HCT116 (cell line): Measurements from ENCODE around the gene PTPRR. TPM values are rescaled to one million over a fixed set of nuclear protein-coding genes. Genes with fewer than 3 reads are reported as not detected.

Experiments
- ATAC-seq: fragments of 200-7000 bp; cut with Tn5 transposase; 2 replicates; pipeline ENCODE4 v1.9.1; 2020; ENCODE audit warnings: mild to moderate bottlenecking, moderate library complexity
- BruUV-seq: library from RNA; stranded (reverse); fragments of 400-500 nt; replicated peaks from 2 replicates; lab custom pipeline; 2021; lab: Mats Ljungman, UMichigan
- CTCF ChIA-PET: fragments of 300-600 bp; sonication (Branson Sonifier 250); formaldehyde crosslinking; loops from one replicate; lab custom pipeline; 2021; ENCODE audit warnings: antibody characterized with exemption; lab: Charles Lee
- POLR2A ChIA-PET: fragments of 300-600, 350-600 bp; sonication (Branson Sonifier 250); formaldehyde crosslinking; loops from one replicate; lab custom pipeline; 2021; ENCODE audit warnings: antibody characterized with exemption; lab: Charles Lee
- RAD21 ChIA-PET, 2 experiments: fragments of 300-600 bp; sonication (Branson Sonifier 250); formaldehyde crosslinking; loops; one replicate each; lab custom pipeline; 2023; ENCODE audit warnings: low total read pairs in 2 of 2; ENCODE audit not compliant: uncharacterized antibody in 2 of 2, unreplicated experiment in 2 of 2, low non-redundant PET in 1 of 2; lab: Charles Lee
- DNase-seq: peaks from one replicate; pipeline ENCODE4 v3.0.0-alpha.2; 2010; ENCODE audit warnings: low read depth, low spot score
- H2AFZ ChIP-seq: fragments of 200-600 bp; shearing (Covaris generic), sonication (generic); 2 replicates; pipeline ENCODE4 v1.6.1; 2017; ENCODE audit warnings: low read depth, mixed run types, mixed read lengths, antibody characterized with exemption, low read length; ENCODE audit not compliant: poor library complexity, severe bottlenecking
- H3K27ac ChIP-seq: 2 replicates; pipeline ENCODE4 v1.5.1; 2012; ENCODE audit warnings: low read depth, low read length
- H3K27me3 ChIP-seq: fragments of 200-600 bp; sonication (generic); 2 replicates; pipeline ENCODE4 v1.6.1; 2016; ENCODE audit warnings: mixed run types, low read length, mixed read lengths; ENCODE audit not compliant: insufficient read depth
- H3K36me3 ChIP-seq, 2 experiments: fragments of 200-500 bp in 1 of 2; fragments of 200-600 bp in 1 of 2; sonication (Bioruptor generic) in 1 of 2; sonication (generic) in 1 of 2; 2 replicates each; pipeline versions ENCODE4 v1.5.1 to v1.6.1; 2014 to 2016; ENCODE audit warnings: low read length in 2 of 2, inconsistent platforms in 1 of 2, mixed read lengths in 1 of 2, mixed run types in 1 of 2; ENCODE audit not compliant: insufficient read depth in 2 of 2, control insufficient read depth in 1 of 2
- H3K4me1 ChIP-seq, 2 experiments: fragments of 200-600 bp in 1 of 2; sonication (generic) in 1 of 2; 2 replicates each; pipeline versions ENCODE4 v1.5.1 to v1.6.1; 2012 to 2017; ENCODE audit warnings: low read length in 2 of 2, inconsistent platforms in 1 of 2, mild to moderate bottlenecking in 1 of 2, mixed read lengths in 1 of 2, mixed run types in 1 of 2, moderate library complexity in 1 of 2; ENCODE audit not compliant: insufficient read depth in 2 of 2, control insufficient read depth in 1 of 2
- H3K4me2 ChIP-seq: fragments of 200-600 bp; sonication (generic); 2 replicates; pipeline ENCODE4 v1.6.1; 2017; ENCODE audit warnings: mixed run types, low read length, mixed read lengths
- H3K4me3 ChIP-seq, 2 experiments: fragments of 200-600 bp in 1 of 2; sonication (generic) in 1 of 2; replicated peaks in 1 of 2; 2 replicates each; pipeline ENCODE4 v1.5.1; 2011 to 2016; ENCODE audit warnings: low read length in 2 of 2, control low read depth in 1 of 2, low read depth in 1 of 2, mild to moderate bottlenecking in 1 of 2, mixed read lengths in 1 of 2, mixed run types in 1 of 2
- H3K79me2 ChIP-seq: fragments of 200-600 bp; sonication (generic); 2 replicates; pipeline ENCODE4 v1.6.1; 2017; ENCODE audit warnings: mild to moderate bottlenecking, mixed run types, low read length, moderate library complexity, mixed read lengths; ENCODE audit not compliant: insufficient read depth
- H3K9ac ChIP-seq: fragments of 200-600 bp; sonication (generic); 2 replicates; pipeline ENCODE4 v1.6.1; 2016; ENCODE audit warnings: low read length, mixed read lengths
- H3K9me2 ChIP-seq: fragments of 200-600 bp; sonication (generic), shearing (Covaris generic); 2 replicates; pipeline ENCODE4 v1.6.1; 2017; ENCODE audit warnings: mixed run types, mild to moderate bottlenecking, moderate library complexity; ENCODE audit not compliant: insufficient read depth
- H3K9me3 ChIP-seq, 2 experiments: fragments of 200-500 bp in 1 of 2; fragments of 200-600 bp in 1 of 2; sonication (Bioruptor generic) in 1 of 2; sonication (generic) in 1 of 2; 2 replicates each; pipeline ENCODE4 v1.6.1; 2014 to 2017; ENCODE audit warnings: low read length in 2 of 2, mixed read lengths in 2 of 2, inconsistent platforms in 1 of 2, low read depth in 1 of 2, mild to moderate bottlenecking in 1 of 2, mixed run types in 1 of 2, moderate library complexity in 1 of 2; ENCODE audit not compliant: control insufficient read depth in 1 of 2, insufficient read depth in 1 of 2
- H4K20me1 ChIP-seq: fragments of 200-600 bp; sonication (generic), shearing (Covaris generic); 2 replicates; pipeline ENCODE4 v1.6.1; 2017; ENCODE audit warnings: mixed run types, mild to moderate bottlenecking, moderate library complexity; ENCODE audit not compliant: insufficient read depth
- CBX3 ChIP-seq: IDR thresholded peaks from 2 replicates; pipeline ENCODE4 v1.6.1; 2012; ENCODE audit warnings: low read depth
- CEBPB ChIP-seq: IDR thresholded peaks from 2 replicates; pipeline ENCODE4 v1.6.1; 2012; ENCODE audit warnings: low read depth
- ELF1 ChIP-seq: IDR thresholded peaks from 2 replicates; pipeline ENCODE4 v1.6.1; 2012; ENCODE audit warnings: low read depth, borderline replicate concordance
- EZH2 ChIP-seq: fragments of 200-600 bp; sonication (generic); IDR thresholded peaks from 2 replicates; pipeline ENCODE4 v1.6.1; 2017; ENCODE audit warnings: antibody characterized with exemption, mixed run types
- EZH2phosphoT487 ChIP-seq: fragments of 200-600 bp; IDR thresholded peaks from 2 replicates; pipeline ENCODE4 v1.6.1; 2018; ENCODE audit warnings: antibody characterized with exemption, borderline replicate concordance
- JUND ChIP-seq: IDR thresholded peaks from 2 replicates; pipeline ENCODE4 v1.6.1; 2012
- POLR2A ChIP-seq: IDR thresholded peaks from 2 replicates; pipeline ENCODE4 v1.7.0; 2011; ENCODE audit warnings: borderline replicate concordance; ENCODE audit not compliant: insufficient read depth, insufficient read length; ENCODE audit errors: extremely low read depth
- RAD21 ChIP-seq: IDR thresholded peaks from 2 replicates; pipeline ENCODE4 v1.6.1; 2012; ENCODE audit warnings: low read depth, mild to moderate bottlenecking
- SP1 ChIP-seq: IDR thresholded peaks from 2 replicates; pipeline ENCODE4 v1.6.1; 2012; ENCODE audit warnings: low read depth
- SRF ChIP-seq: IDR thresholded peaks from 2 replicates; pipeline ENCODE4 v1.6.1; 2012; ENCODE audit warnings: low read depth
- YY1 ChIP-seq: IDR thresholded peaks from 2 replicates; pipeline ENCODE4 v1.6.1; 2011; ENCODE audit warnings: low read length, low read depth, moderate library complexity, mild to moderate bottlenecking; ENCODE audit not compliant: insufficient replicate concordance; ENCODE audit errors: extremely low read depth
- ZFX ChIP-seq: fragments of 450-650 bp; IDR thresholded peaks from 2 replicates; pipeline ENCODE4 v1.6.1; 2017
- ZNF274 ChIP-seq: fragments of 200-500 bp; sonication (Bioruptor generic); IDR thresholded peaks from 2 replicates; pipeline ENCODE4 v1.6.1; 2014; ENCODE audit warnings: mild to moderate bottlenecking, low read depth, low read length, inconsistent platforms
- intact Hi-C: fragments of 100-400 bp; cut with micrococcal nuclease; formaldehyde crosslinking; loops from 2 replicates; pipeline ENCODE4 v1.10.0; 2022
- total RNA-seq: library from RNA; stranded (reverse); gene quantifications from one replicate; pipeline ENCODE4 v1.2.1, GENCODE V29; 2021; ENCODE audit not compliant: unreplicated experiment
- TF ChIP-seq, protein P1 (sequence below): IDR thresholded peaks from 2 replicates; pipeline ENCODE4 v1.6.1; 2012
- TF ChIP-seq, protein P2 (sequence below): IDR thresholded peaks from 2 replicates; pipeline ENCODE4 v1.6.1; 2011; ENCODE audit warnings: mild to moderate bottlenecking, low read length, moderate library complexity; ENCODE audit not compliant: insufficient replicate concordance; ENCODE audit errors: extremely low read depth

PTPRR gene
- total RNA-seq, 1 experiment from 2014 or later: 0.27 TPM

DNA sequence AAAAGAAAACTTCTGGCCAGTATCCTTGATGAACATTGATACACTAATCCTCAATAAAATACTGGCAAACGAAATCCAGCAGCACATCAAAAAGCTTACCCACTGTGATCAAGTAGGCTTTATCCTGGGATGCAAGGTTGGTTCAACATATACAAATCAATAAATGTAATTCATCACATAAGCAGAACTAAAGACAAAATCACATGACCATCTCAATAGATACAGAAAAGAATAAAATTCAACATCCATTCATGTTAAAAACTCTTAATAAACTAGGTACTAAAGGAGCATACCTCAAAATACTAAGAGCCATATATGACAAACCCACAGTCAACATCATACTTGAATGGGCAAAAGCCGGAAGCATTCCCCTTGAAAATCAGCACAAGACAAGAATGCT, 211.5 kb downstream of the PTPRR start:
- CTCF ChIA-PET: no interaction called here

DNA sequence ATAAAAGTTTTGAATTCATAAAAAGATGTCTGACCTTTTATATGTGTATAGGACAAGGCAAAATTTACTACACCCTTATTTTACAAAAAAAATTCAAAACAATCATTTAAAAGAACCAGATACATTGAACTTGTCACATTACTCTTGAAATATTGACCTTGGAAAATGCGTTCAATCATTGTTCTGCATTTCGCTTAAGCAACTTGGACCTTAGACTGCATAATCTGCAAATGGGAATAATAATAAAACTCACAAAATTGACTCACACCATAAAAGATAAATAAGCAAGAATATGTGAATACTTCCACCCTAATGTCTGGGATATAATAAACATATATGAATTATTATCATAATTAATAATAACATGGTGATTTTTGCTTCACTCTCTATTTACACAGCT, 213.9 kb downstream of the PTPRR start:
- BruUV-seq: no TSS peak
- Histone ChIP-seq H4K20me1 (no peaks in the 10 kb centered on the region), H3K9me2 (no peaks in the 10 kb centered on the region), H2AFZ (no peak overlapping the region), H3K9ac (no peak overlapping the region), H3K27ac (no peak overlapping the region), H3K4me1 (no peaks in the 10 kb centered on the region), H3K79me2 (no peaks in the 10 kb centered on the region), H3K4me3 (no peak overlapping the region), H3K27me3 (no peaks in the 10 kb centered on the region), H3K36me3 (no peaks in the 10 kb centered on the region), H3K4me2 (no peak overlapping the region), H3K9me3 (no peaks in the 10 kb centered on the region)
- ATAC-seq (no peak), DNase-seq (no peak)
- RAD21 ChIA-PET: no interaction called here
- TF ChIP-seq SRF (no peak), ZFX (no peak), CEBPB (no peak), EZH2phosphoT487 (no peak), CBX3 (no peak), ELF1 (no peak), ZNF274 (no peak), RAD21 (no peak)
- TF ChIP-seq, protein P1, sequence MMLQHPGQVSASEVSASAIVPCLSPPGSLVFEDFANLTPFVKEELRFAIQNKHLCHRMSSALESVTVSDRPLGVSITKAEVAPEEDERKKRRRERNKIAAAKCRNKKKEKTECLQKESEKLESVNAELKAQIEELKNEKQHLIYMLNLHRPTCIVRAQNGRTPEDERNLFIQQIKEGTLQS: no peak
- CTCF ChIA-PET: no interaction called here
- POLR2A ChIA-PET: no interaction called here
- intact Hi-C loops: no loop called here

More for the DNA sequence above, 211.5 kb downstream of the PTPRR start:
- no peak overlapping the region for H3K4me3 ChIP-seq
- no TSS peak for BruUV-seq
- H4K20me1 ChIP-seq: no peaks in the 10 kb centered on the region
- RAD21 ChIA-PET: no interaction called here
- intact Hi-C loops: no loop called here
- H3K27me3 ChIP-seq: no peaks in the 10 kb centered on the region
- POLR2A ChIA-PET: no interaction called here
- H3K36me3 ChIP-seq: no peaks in the 10 kb centered on the region
- no peak overlapping the region for H3K27ac ChIP-seq
- no peak overlapping the region for H3K9ac ChIP-seq
- no peaks in the 10 kb centered on the region for H3K9me3 ChIP-seq
- no peaks in the 10 kb centered on the region for H3K9me2 ChIP-seq
- H3K4me2 ChIP-seq: no peak overlapping the region
- no peaks in the 10 kb centered on the region for H3K79me2 ChIP-seq
- ATAC-seq: no peak
- no peak for TF ChIP-seq EZH2
- no peak for TF ChIP-seq SRF
- no peak for TF ChIP-seq JUND
- no peak for TF ChIP-seq SP1
- TF ChIP-seq, protein P2, sequence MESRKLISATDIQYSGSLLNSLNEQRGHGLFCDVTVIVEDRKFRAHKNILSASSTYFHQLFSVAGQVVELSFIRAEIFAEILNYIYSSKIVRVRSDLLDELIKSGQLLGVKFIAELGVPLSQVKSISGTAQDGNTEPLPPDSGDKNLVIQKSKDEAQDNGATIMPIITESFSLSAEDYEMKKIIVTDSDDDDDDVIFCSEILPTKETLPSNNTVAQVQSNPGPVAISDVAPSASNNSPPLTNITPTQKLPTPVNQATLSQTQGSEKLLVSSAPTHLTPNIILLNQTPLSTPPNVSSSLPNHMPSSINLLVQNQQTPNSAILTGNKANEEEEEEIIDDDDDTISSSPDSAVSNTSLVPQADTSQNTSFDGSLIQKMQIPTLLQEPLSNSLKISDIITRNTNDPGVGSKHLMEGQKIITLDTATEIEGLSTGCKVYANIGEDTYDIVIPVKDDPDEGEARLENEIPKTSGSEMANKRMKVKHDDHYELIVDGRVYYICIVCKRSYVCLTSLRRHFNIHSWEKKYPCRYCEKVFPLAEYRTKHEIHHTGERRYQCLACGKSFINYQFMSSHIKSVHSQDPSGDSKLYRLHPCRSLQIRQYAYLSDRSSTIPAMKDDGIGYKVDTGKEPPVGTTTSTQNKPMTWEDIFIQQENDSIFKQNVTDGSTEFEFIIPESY: no peak
- no peak for TF ChIP-seq ZFX
- TF ChIP-seq EZH2phosphoT487: no peak
- no peak for TF ChIP-seq YY1
- no peak for TF ChIP-seq POLR2A
- DNase-seq: no peak
- no peaks in the 10 kb centered on the region for H3K4me1 ChIP-seq
- H2AFZ ChIP-seq: no peak overlapping the region
